ENCODE measurements around the gene ANKMY1. TPM values are rescaled to one million over a fixed set of nuclear protein-coding genes. Genes with fewer than 3 reads are reported as not detected.

ANKMY1 gene
- polyA plus RNA-seq, 1 experiment = 6.8 TPM

- POLR2A ChIA-PET = no interaction called here
- TF ChIP-seq CTCF (IDR thresholded peaks at IDR 0.05; ENCODE audit: insufficient read depth, low read depth, low read length) = no peak
- H3K36me3 ChIP-seq (ENCODE audit: control insufficient read depth, insufficient read depth, low read length) = peaks cover 1% of the 10 kb centered on the region; the same call in 1 of the 2 replicates
- CTCF ChIA-PET = interaction anchor here (0.7 kb wide), 1 partner anchor 9 kb away, joined by 3 read pairs; no protein-coding TSS in a partner anchor
- DNase-seq (ENCODE audit: low read depth) = no peak
- no peaks in the 10 kb centered on the region for H3K27me3 ChIP-seq (ENCODE audit: control insufficient read depth, insufficient read depth, low read length)
- no peak overlapping the region for H3K4me3 ChIP-seq (ENCODE audit: low read depth, low read length)
Observed at GRCh38 chr2:240530181-240530580, 27.6 kb downstream of the ANKMY1 start.

GRCh38 chr2:240529344-240529999 is 28.3 kb downstream of the ANKMY1 start:
- TF ChIP-seq CTCF (IDR thresholded peaks at IDR 0.05; ENCODE audit: insufficient read depth, low read depth, low read length) = no peak
- ChIA-PET CTCF (interaction anchor here (1.1 kb wide), 1 partner anchor 15 kb away, joined by 3 read pairs; no protein-coding TSS in a partner anchor), POLR2A (no interaction called here)
- no peaks in the 10 kb centered on the region for H3K27me3 ChIP-seq (ENCODE audit: control insufficient read depth, insufficient read depth, low read length)
- no peak for DNase-seq (ENCODE audit: low read depth)
- peaks cover 1% of the 10 kb centered on the region; the same call in 1 of the 2 replicates for H3K36me3 ChIP-seq (ENCODE audit: control insufficient read depth, insufficient read depth, low read length)
- no peak overlapping the region for H3K4me3 ChIP-seq (ENCODE audit: low read depth, low read length)

GRCh38 chr2:240528406-240529040 is 29.3 kb downstream of the ANKMY1 start:
- peaks cover 1% of the 10 kb centered on the region; the same call in 1 of the 2 replicates for H3K36me3 ChIP-seq (ENCODE audit: control insufficient read depth, insufficient read depth, low read length)
- no peak overlapping the region for H3K4me3 ChIP-seq (ENCODE audit: low read depth, low read length)
- POLR2A ChIA-PET = no interaction called here
- DNase-seq (ENCODE audit: low read depth) = no peak
- TF ChIP-seq CTCF (IDR thresholded peaks at IDR 0.05; ENCODE audit: insufficient read depth, low read depth, low read length) = no peak
- CTCF ChIA-PET = interaction anchor here (0.6 to 1.3 kb wide), 3 partner anchors 9 to 322 kb away, joined by 3 to 5 read pairs (median 3); no protein-coding TSS in a partner anchor
- no peaks in the 10 kb centered on the region for H3K27me3 ChIP-seq (ENCODE audit: control insufficient read depth, insufficient read depth, low read length)

DNA sequence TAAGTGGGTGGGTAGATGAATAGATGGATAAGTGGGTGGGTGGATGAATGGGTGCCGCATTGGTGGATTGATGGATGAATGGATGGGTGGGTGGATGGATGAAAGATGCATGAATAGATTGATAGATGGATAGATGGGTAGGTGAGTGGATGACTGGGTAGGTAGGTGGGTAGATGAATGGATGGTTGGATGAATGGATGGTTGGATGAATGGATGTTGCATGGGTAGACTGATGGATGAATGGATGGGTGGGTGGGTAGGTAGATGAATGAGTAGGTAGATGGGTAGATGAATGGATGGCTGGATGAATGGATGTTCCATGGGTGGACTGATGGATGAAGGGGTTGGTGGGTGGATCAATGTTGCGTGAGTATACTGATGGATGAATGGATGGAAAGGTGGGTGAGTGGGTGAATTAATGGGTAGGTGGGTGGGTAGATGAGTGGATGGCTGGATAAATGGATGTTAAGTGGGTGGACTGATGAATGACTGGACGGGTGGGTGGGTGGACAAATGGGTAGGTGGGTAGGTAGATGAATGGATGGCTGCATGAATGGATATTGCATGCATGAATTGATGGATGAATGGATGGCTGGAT is 30.5 kb downstream of the ANKMY1 start:
- H3K4me3 ChIP-seq (ENCODE audit: low read depth, low read length) = no peak overlapping the region
- no peaks in the 10 kb centered on the region for H3K27me3 ChIP-seq (ENCODE audit: control insufficient read depth, insufficient read depth, low read length)
- TF ChIP-seq CTCF (IDR thresholded peaks at IDR 0.05; ENCODE audit: insufficient read depth, low read depth, low read length) = no peak
- no peak for DNase-seq (ENCODE audit: low read depth)
- ChIA-PET CTCF (interaction anchor here (1.3 kb wide), 1 partner anchor 8 kb away, joined by 5 read pairs; no protein-coding TSS in a partner anchor), POLR2A (no interaction called here)
- H3K36me3 ChIP-seq (ENCODE audit: control insufficient read depth, insufficient read depth, low read length) = peaks cover 1% of the 10 kb centered on the region; the same call in 1 of the 2 replicates

DNA sequence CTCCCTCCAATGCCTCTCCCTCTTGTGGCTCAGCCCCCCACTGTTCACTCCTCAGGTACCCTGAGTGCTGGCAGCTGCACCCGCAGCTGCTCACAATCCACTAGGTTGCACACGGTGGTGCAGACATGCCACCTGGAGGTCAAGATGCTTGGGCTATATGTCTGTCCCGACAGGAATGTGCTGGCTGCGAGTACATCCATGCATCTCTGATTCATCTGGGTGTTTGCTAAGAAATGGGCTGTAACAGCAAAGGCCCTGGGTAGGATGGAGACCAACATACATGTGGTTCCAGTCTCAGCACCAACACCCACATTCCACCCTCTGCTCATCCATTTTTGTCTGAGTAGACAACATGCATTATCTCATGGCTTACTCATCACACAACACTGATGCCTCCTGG is 31.3 kb downstream of the ANKMY1 start:
- H3K4me3 ChIP-seq (ENCODE audit: low read depth, low read length) = no peak overlapping the region
- POLR2A ChIA-PET = no interaction called here
- CTCF ChIA-PET = interaction anchor here (0.8 kb wide), 1 partner anchor 12 kb away, joined by 5 read pairs; no protein-coding TSS in a partner anchor
- TF ChIP-seq CTCF (IDR thresholded peaks at IDR 0.05; ENCODE audit: insufficient read depth, low read depth, low read length) = no peak
- H3K36me3 ChIP-seq (ENCODE audit: control insufficient read depth, insufficient read depth, low read length) = peaks cover 1% of the 10 kb centered on the region; the same call in 1 of the 2 replicates
- H3K27me3 ChIP-seq (ENCODE audit: control insufficient read depth, insufficient read depth, low read length) = no peaks in the 10 kb centered on the region
- DNase-seq (ENCODE audit: low read depth) = no peak

Data from BJ (cell line).